Hepatocyte (in vitro differentiated cells): ENCODE measurements around the gene TMEM147.

Source experiments
- CTCF ChIP-seq: fragments of 200-600 bp; sonication (generic); IDR thresholded peaks from 2 replicates; pipeline ENCODE4 v1.5.1; 2016; ENCODE audit warnings: antibody characterized with exemption, mild to moderate bottlenecking; ENCODE audit not compliant: poor library complexity
- EZH2 ChIP-seq: fragments of 200-600 bp; sonication (generic); IDR thresholded peaks from 2 replicates; pipeline ENCODE4 v1.6.1; 2016; ENCODE audit warnings: antibody characterized with exemption, mild to moderate bottlenecking, borderline replicate concordance

DNA sequence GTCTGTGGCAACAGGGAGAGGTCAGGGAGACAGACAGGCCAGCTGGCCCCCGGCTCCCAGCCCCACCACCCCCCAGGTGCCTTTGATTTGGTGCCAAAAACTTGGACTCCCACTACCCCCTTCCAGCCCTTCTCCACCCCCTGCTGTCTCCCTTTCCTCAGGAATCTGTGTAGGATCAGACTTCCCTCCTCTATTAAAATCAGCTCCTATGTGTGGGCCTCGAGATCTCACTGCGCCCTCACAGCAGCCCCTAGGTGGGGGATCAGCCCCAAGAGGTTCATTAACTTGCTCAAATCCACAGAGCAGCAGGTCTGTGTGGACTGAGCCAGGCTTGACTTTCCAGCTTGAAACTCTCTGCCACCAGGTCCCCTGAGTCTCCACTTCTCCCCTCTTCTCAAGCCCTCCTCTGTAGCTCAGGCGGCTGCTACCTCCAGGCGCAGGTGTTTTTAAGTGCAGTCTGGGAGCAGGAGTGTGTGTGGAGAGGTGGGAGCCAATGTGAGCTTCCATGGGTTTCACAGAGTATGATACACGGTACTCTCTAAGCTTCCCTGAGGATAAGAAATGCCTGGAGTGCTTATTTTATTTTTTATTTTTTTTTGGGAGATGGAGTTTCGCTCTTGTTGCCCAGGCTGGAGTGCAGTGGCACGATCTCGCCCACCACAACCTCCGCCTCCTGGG is 10.5 kb upstream of the TMEM147 start:
- TF ChIP-seq CTCF = no peak
- TF ChIP-seq EZH2 = no peak
